AG08396 (cell line): Measurements from ENCODE around the gene OBSCN.

Experiments used
- DNase-seq: peaks from one replicate; pipeline ENCODE4 v3.0.0; 2012; ENCODE audit warnings: low spot score, mixed read lengths

The OBSCN gene

GRCh38 chr1:228309326-228310067 lies 101.7 kb downstream of the OBSCN start:
- DNase-seq: no peak

DNA sequence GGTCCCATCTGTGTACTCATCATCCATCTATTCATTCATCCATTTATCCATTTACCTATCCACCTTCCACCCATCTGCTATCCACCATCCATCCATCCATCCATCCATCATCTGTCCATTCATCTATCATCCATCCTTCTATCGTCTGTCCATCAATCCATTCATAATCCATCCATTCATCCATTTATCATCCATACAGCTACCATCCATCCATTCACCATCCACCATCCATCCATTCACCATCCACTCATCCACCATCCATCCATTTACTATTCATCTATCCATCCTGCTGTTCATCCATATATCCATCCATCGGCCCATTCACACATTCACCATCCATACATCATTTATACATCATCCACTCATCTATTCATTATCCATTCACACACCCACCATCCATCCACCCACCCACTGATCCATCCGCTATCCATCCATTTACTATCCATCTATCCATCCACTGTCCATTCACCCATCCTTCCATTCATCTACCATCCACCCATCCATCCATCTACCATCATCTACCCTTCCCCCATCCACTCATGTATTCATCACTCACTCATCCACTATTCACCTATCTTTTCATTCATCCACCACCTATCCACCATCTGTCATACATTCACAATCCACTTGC lies 102.4 kb downstream of the OBSCN start:
- DNase-seq: no peak

DNA sequence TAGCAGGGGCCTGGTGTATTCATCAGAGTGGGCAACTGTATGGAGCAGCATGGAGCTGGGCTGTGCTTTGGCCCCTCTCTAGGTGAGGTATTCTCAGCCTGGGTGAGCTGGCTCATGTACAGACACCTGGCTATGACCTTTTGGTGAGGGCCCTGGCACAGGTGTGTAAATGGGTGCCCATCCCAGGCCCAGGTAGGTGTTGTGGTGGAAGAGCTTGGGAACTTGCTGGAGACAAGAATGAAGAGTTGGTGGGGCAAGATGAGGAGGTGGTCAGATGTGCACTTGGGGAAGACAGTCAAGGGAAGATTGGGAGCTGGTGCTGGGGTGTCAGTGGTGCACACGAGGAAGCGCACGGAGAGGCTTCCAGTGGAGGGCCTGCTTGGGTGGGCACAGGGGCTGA lies 103.2 kb downstream of the OBSCN start:
- no peak for DNase-seq

GRCh38 chr1:228312136-228312764 lies 104.4 kb downstream of the OBSCN start:
- no peak for DNase-seq

DNA sequence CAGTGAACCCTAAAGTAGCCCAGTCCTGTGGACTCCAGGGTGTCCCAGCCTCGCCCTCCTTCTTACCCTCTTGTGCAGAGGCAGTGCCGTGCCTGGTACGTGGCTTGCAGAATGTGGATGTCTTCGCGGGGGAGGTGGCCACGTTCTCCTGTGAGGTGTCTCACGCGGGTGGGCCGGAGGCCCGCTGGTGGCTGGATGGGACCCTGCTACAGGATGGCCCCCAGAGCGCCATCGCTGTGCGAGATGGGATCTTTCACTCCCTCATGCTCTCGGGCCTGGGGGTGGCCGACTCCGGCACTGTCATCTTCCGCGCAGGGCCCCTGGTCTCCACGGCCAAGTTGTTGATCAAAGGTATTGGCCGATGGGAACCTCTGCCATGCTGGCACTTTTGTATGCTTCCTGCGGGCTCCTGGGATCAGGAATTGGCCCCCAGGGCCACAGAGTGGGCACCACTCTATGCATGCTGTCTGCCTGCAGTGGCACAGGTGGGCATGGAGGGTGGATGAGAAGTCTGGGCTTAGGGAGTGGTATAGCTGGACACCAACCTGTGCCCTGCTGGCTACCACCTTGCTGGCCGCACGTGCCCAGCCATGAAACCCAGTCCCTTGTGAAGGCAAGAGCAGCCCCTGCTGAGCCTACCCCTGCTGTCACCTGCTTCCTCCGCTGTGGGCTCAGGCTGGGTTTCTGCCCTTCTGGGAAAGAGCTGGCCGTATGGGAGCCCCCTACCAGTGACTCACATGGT lies 105.9 kb downstream of the OBSCN start:
- DNase-seq: no peak

- DNase-seq: no peak
Measured at GRCh38 chr1:228314315-228314657, 106.4 kb downstream of the OBSCN start.

- DNase-seq: no peak
Measured at GRCh38 chr1:228314658-228315483, 107.0 kb downstream of the OBSCN start.

- DNase-seq: no peak
Measured at GRCh38 chr1:228315484-228315944, 107.7 kb downstream of the OBSCN start.

DNA sequence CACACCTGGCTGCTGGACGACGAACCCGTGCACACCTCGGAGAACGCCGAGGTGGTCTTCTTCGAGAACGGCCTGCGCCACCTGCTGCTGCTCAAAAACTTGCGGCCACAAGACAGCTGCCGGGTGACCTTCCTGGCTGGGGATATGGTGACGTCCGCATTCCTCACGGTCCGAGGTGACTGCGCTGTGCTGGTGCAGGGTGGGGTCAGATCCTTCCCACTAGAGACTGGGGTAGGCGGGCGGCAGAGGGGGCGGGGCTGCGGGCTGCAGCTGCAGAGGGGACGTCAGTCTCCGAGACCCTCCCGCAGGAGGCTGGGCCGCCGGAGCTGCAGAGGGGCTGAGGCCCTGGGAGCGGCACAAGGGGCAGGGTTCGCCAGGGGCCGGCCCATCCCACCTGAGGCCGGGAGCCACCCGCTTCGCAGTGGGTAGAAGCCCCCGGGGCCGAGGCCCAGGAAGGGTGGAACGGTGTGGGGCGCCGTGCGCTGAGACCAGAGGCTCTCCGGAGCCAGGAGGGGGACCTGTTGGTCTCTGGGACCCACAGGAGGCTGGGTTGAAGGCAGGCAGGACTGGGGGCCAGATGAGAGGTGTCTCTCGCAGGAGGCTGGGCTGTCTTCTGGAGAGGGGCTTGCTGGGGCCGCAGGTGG lies 108.2 kb downstream of the OBSCN start:
- DNase-seq: no peak

DNA sequence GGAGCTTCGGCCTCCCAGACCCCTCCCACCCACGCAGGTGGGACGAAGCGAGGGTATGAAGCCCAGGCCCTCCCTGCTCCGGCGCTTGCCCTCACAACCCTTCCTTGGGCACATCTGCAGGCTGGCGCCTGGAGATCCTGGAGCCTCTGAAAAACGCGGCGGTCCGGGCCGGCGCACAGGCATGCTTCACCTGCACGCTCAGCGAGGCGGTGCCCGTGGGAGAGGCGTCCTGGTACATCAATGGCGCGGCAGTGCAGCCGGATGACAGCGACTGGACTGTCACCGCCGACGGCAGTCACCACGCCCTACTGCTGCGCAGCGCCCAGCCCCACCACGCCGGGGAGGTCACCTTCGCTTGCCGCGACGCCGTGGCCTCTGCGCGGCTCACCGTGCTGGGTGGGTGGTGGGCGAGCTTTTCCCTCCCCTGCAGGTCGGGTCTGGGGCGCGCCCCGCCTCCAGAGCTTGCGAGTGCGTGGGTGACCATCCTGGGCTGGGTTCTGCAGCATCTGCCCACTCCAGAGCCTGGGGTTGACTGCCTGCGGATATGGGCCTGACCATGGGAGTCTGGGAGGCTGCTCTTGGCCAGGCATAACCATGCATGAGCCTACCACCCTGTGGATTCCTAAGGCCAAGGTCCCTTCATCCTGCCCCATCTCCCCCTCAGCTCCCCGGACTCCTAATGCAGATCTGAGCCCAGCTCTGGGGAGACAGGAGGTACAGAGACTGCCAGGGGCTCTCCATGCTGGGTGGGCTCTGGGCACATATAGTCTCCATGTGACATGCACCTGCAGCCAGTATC lies 108.9 kb downstream of the OBSCN start:
- no peak for DNase-seq

- DNase-seq: no peak
Measured at GRCh38 chr1:228317411-228317828, 109.6 kb downstream of the OBSCN start.

DNA sequence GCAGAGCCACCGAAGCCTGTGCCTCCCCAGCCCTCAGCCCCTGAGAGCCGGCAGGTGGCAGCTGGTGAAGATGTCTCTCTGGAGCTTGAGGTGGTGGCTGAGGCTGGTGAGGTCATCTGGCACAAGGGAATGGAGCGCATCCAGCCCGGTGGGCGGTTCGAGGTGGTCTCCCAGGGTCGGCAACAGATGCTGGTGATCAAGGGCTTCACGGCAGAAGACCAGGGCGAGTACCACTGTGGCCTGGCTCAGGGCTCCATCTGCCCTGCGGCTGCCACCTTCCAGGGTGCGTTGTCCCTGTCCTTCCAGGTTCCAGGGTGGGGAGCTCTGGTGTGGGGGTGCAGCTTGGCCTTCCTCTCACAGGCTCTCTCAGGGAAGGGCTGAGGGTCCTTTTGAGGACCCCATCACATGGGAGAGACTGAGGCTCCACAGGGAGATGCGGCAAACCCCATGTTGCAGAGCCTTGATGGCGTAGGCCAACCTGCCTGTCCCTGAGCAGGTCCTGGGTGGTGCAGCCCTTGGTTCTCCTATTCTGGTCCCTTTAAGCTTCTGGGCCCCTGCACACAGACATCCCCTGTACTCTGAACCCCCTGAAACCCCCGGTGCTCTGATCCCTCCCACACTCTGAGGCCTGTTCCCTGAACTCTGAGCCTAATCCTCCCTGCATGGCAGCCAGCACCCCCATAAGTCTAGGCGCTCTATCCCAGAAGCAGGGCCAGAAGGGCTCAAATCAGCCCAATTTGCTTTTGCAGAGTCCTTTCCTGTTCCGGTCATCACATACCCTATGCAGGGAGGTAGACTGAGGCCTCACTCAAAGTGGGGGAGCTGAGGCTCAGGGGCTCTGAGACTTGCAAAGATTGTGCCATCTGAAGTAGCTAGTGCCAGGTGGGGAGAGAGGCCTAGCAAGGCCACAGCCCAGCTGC lies 110.3 kb downstream of the OBSCN start:
- no peak for DNase-seq

- DNase-seq: no peak
Measured at GRCh38 chr1:228318823-228319241, 111.0 kb downstream of the OBSCN start.

- no peak for DNase-seq
Measured at GRCh38 chr1:228319352-228320088, 111.7 kb downstream of the OBSCN start.

DNA sequence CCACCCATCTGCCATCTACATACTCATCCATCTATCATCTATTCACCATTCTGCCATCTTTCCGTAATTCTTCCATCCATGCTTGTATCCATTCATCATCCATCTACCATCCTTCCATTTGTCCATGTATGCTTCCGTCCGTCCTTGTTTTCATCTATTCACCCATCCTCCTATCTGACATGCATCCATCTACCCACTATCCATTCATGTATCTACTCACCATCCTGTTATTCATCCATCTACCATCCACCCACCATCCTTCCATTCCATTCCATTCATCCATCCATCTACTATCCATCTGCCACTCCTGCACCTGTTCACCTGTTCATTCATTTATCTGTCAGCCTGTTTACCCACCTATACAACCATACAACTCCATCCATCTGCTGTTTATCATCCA lies 112.5 kb downstream of the OBSCN start:
- DNase-seq: no peak

DNA sequence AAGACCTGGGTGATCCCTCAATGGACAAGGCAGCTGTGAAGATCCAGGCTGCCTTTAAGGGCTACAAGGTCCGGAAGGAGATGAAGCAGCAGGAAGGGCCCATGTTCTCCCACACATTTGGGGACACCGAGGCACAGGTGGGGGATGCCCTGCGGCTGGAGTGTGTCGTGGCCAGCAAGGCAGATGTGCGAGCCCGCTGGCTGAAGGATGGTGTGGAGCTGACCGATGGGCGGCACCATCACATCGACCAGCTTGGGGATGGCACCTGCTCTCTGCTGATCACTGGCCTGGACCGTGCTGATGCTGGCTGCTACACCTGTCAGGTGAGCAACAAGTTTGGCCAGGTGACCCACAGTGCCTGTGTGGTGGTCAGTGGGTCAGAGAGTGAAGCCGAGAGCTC lies 113.6 kb downstream of the OBSCN start:
- DNase-seq: no peak

- DNase-seq: no peak
Measured at GRCh38 chr1:228321895-228322294, 114.1 kb downstream of the OBSCN start.

GRCh38 chr1:228323401-228323800 lies 115.6 kb downstream of the OBSCN start:
- DNase-seq: no peak

GRCh38 chr1:228325267-228325666 lies 117.4 kb downstream of the OBSCN start:
- DNase-seq: no peak
